Upper lobe of right lung (tissue), 1 donor: ENCODE results near the gene MGLL. TPM values are rescaled to one million over a fixed set of nuclear protein-coding genes. Genes with fewer than 3 reads are reported as not detected.
A peak's percentile ranks its signal among the peaks of the same experiment; 100 is the strongest.

ENCODE experiments used
- ATAC-seq: fragments of 200-7000 bp; cut with Tn5 transposase; one replicate; pipeline ENCODE4 v1.9.1; 2020; ENCODE audit warnings: mild to moderate bottlenecking, moderate library complexity
- DNase-seq: peaks from one replicate; pipeline ENCODE4 v3.0.0-alpha.2; 2020
- H3K27ac ChIP-seq: fragments of 200-600 bp; one replicate; pipeline ENCODE4 v1.8.0; 2022
- H3K27me3 ChIP-seq: fragments of 200-600 bp; one replicate; pipeline ENCODE4 v1.8.0; 2022; ENCODE audit warnings: mild to moderate bottlenecking
- H3K36me3 ChIP-seq: fragments of 200-600 bp; one replicate; pipeline ENCODE4 v1.8.0; 2022
- H3K4me1 ChIP-seq: fragments of 200-600 bp; one replicate; pipeline ENCODE4 v1.8.0; 2022
- H3K4me3 ChIP-seq: fragments of 200-600 bp; one replicate; pipeline ENCODE4 v1.8.0; 2022; ENCODE audit warnings: mild to moderate bottlenecking
- H3K9me3 ChIP-seq: fragments of 200-600 bp; one replicate; pipeline ENCODE4 v1.8.0; 2022
- intact Hi-C: fragments of 100-400 bp; cut with DNase I; formaldehyde crosslinking; loops from one replicate; pipeline ENCODE4 v1.11.0; 2022
- total RNA-seq: library from RNA; stranded (reverse); fragmentation: NEBNext Ultra II Directional; extraction: Animal tissue kit (Norgen Biotek cat#: 25700); gene quantifications from one replicate; pipeline ENCODE4 v1.2.1, GENCODE V29; 2021
- TF ChIP-seq, protein P1 (sequence below): fragments of 200-600 bp; IDR thresholded peaks from one replicate; pipeline ENCODE4 v1.8.0; 2022; ENCODE audit warnings: antibody characterized with exemption
- donor health status: DM: no; HTN: yes; CAD: no; lungs with severe emphysema.

Gene MGLL
- total RNA-seq, 1 donor from 2014 or later: 194 TPM

DNA sequence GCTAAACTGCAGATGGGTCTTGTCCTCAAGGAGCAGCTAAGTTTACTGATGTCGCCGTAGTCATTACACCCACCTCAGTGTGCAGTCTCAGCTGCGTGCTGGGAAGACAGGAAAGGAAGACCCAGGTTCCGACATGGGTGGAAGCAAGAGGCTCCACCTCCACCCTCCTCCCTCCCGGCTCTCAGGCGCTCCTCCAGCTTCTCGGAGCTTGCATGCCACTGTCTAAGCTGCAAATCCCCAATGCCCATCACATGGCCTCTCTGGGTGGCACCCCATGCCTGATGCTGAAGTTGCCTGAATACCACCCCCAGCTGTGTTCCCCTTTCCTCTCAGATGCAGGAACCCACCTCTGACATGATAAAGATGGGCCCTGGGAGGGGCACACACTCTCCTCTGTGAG, 58.5 kb downstream of the MGLL start:
- intact Hi-C loops: no loop called here
- peaks cover 10% of the 10 kb centered on the region for H3K9me3 ChIP-seq
- TF ChIP-seq, protein P1, sequence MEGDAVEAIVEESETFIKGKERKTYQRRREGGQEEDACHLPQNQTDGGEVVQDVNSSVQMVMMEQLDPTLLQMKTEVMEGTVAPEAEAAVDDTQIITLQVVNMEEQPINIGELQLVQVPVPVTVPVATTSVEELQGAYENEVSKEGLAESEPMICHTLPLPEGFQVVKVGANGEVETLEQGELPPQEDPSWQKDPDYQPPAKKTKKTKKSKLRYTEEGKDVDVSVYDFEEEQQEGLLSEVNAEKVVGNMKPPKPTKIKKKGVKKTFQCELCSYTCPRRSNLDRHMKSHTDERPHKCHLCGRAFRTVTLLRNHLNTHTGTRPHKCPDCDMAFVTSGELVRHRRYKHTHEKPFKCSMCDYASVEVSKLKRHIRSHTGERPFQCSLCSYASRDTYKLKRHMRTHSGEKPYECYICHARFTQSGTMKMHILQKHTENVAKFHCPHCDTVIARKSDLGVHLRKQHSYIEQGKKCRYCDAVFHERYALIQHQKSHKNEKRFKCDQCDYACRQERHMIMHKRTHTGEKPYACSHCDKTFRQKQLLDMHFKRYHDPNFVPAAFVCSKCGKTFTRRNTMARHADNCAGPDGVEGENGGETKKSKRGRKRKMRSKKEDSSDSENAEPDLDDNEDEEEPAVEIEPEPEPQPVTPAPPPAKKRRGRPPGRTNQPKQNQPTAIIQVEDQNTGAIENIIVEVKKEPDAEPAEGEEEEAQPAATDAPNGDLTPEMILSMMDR: no peak
- H3K27me3 ChIP-seq: no peaks in the 10 kb centered on the region
- DNase-seq: no peak
- peaks cover 7% of the 10 kb centered on the region for H3K36me3 ChIP-seq
- H3K4me1 ChIP-seq: peaks cover 46% of the 10 kb centered on the region
- ATAC-seq: no peak
- H3K4me3 ChIP-seq: no peak overlapping the region
- no peak overlapping the region for H3K27ac ChIP-seq

DNA sequence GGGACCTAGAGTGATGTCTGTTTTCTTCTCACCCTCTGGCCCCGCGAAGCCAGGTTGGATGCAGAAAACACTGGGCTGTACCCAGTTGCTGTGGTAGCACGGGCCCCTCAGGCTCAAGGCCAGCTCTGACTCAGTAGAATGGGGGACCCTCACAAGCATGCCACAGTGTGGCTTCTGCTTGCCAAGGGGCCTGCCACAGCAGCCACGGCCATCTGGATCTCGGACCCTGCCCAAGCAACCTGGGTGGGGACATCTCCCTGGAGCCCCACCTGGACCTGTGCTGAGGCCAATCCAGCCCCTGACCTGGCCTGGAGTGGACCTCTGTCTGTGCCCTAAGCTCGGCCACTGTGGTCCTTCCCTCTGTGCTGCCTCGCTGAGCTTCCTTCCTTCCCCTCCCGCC, 59.0 kb downstream of the MGLL start:
- DNase-seq: no peak

DNA sequence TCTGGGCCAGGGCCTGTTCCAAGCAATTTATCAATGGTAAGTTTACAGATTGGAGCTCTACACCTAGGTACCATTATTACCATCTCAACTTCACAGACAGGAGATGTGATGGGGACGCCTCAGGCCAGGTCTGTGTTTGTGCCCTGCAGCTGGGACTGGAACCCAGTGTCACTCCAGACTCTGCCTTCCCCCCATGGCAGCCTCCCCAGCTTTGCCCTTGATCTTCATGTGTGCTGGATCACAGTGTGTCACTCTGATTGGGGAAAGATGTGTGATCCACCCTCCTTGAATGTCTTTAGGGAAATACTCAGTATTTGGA, 59.6 kb downstream of the MGLL start:
- DNase-seq (no peak), ATAC-seq (no peak)
- Histone ChIP-seq H3K27ac (peak overlapping the region; percentile 76), H3K27me3 (no peaks in the 10 kb centered on the region), H3K9me3 (peaks cover 5% of the 10 kb centered on the region), H3K4me3 (no peak overlapping the region), H3K36me3 (peaks cover 7% of the 10 kb centered on the region), H3K4me1 (peaks cover 39% of the 10 kb centered on the region)
- TF ChIP-seq, protein P1: no peak
- intact Hi-C loops: no loop called here

More for the DNA sequence above, 59.0 kb downstream of the MGLL start:
- intact Hi-C loops: no loop called here
- Histone ChIP-seq H3K36me3 (peaks cover 7% of the 10 kb centered on the region), H3K27me3 (no peaks in the 10 kb centered on the region), H3K27ac (no peak overlapping the region), H3K4me3 (no peak overlapping the region), H3K9me3 (peaks cover 10% of the 10 kb centered on the region), H3K4me1 (peaks cover 42% of the 10 kb centered on the region)
- TF ChIP-seq, protein P1: no peak
- ATAC-seq: no peak

DNA sequence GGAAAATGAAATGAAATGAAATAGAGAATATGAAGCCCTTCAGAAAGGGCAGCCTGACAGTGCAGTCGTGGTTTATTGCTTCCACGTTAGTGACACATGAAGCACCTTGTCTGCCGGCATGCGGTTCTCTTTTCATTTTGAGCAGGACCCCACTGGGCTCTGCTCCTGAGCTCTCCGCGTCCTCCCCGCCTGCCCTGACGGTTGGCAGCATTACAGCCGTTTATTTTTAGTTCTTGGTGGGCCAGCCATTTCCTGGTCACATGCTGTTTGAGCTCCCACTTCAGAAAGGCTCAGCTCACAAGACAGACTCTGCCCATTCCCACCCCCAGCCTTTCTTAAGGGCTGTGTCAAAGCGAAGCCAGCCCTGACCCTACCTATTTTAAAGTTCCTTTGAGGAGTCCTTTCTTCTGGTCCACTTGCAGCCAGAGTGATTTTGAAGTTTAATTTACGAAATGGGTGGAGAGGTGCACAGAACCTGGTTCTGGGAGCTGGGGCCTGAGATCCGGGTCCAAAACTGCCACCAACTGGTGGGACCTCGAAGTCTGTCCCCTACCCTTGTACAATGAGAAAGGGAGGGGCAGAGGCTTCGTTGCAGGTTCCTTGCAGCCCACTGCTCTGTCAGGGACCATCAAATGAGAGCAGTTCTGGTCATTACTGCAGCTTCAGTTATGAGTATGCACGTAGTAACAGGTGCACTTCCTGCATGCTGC, 60.1 kb downstream of the MGLL start:
- no peak for DNase-seq
- TF ChIP-seq, protein P1: no peak

DNA sequence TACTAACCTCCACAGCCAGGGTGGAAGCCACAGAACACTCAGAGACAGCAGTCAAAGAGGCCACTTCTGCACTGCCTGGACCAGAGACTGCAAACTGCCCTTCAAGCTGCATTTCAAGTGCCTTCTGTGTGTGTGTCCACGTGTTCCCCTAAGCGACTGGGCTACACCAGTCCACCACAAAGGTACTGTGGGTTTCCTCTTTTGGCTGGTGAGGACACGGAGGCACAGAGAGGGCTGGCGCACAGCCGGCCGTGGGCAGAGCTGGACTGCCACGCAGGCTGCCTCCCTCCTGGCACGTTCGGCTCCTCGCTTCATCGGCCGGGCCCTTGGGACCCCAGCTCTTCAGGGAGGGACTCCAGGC, 60.9 kb downstream of the MGLL start:
- peak; percentile 80 for DNase-seq
- intact Hi-C loops: no loop called here
- peak overlapping the region; percentile 21 for H3K4me3 ChIP-seq

More for the DNA sequence above, 60.1 kb downstream of the MGLL start:
- Histone ChIP-seq H3K4me3 (peak overlapping the region; percentile 21), H3K9me3 (peaks cover under 1% of the 10 kb centered on the region), H3K27ac (peak overlapping the region; percentile 76), H3K4me1 (peaks cover 36% of the 10 kb centered on the region), H3K27me3 (no peaks in the 10 kb centered on the region), H3K36me3 (peaks cover 7% of the 10 kb centered on the region)
- intact Hi-C loops: no loop called here
- peak; percentile 81 for ATAC-seq

More for the DNA sequence above, 60.9 kb downstream of the MGLL start:
- TF ChIP-seq, protein P1: peak; percentile 27
- H3K4me1 ChIP-seq: peaks cover 34% of the 10 kb centered on the region
- H3K36me3 ChIP-seq: peaks cover 7% of the 10 kb centered on the region
- peak overlapping the region; percentile 76 for H3K27ac ChIP-seq
- H3K27me3 ChIP-seq: no peaks in the 10 kb centered on the region
- ATAC-seq: peak; percentile 91
- no peaks in the 10 kb centered on the region for H3K9me3 ChIP-seq
